NCI-H2081 treated with DMSO at 0.1 percent for 48 hours (cell line): ENCODE data around the gene LGALS3BP.
"Not testable (repeated sequence)": the region's sequence is repeated elsewhere in the genome, so short reads cannot be mapped to it uniquely, and the experiment has no call there.

Source experiments
- DNase-seq: peaks from one replicate; lab custom pipeline; 2025; lab: John Stamatoyannopoulos, UW

Gene LGALS3BP

GRCh38 chr17:78980624-78980972, 875 bp upstream of the LGALS3BP start:
- DNase-seq: no peak

- no peak for DNase-seq
Observed at GRCh38 chr17:78977997-78978973, 1.4 kb downstream of the LGALS3BP start.

GRCh38 chr17:78977681-78977943, 2.1 kb downstream of the LGALS3BP start:
- DNase-seq: no peak

GRCh38 chr17:78976907-78977680, 2.6 kb downstream of the LGALS3BP start:
- DNase-seq: no peak

GRCh38 chr17:78974635-78975591, 4.8 kb downstream of the LGALS3BP start:
- no peak for DNase-seq

- no peak for DNase-seq
Observed at GRCh38 chr17:78973792-78974520, 5.8 kb downstream of the LGALS3BP start.

GRCh38 chr17:78973196-78973595, 6.5 kb downstream of the LGALS3BP start:
- DNase-seq: no peak

GRCh38 chr17:78972507-78973105, 7.1 kb downstream of the LGALS3BP start:
- no peak for DNase-seq

GRCh38 chr17:78971756-78972506, 7.8 kb downstream of the LGALS3BP start:
- no peak for DNase-seq

- no peak for DNase-seq
Observed at GRCh38 chr17:78970834-78971755, 8.6 kb downstream of the LGALS3BP start.

- no peak for DNase-seq
Observed at GRCh38 chr17:78969865-78970264, 9.9 kb downstream of the LGALS3BP start.

GRCh38 chr17:78967782-78968362, 11.9 kb downstream of the LGALS3BP start:
- DNase-seq: no peak

GRCh38 chr17:78966910-78967600, 12.7 kb downstream of the LGALS3BP start:
- no peak for DNase-seq

GRCh38 chr17:78966123-78966813, 13.5 kb downstream of the LGALS3BP start:
- no peak for DNase-seq

GRCh38 chr17:78965491-78965924, 14.2 kb downstream of the LGALS3BP start:
- DNase-seq: peak; percentile 23

GRCh38 chr17:78963378-78963777, 16.3 kb downstream of the LGALS3BP start:
- no peak for DNase-seq

GRCh38 chr17:78962984-78963348, 16.8 kb downstream of the LGALS3BP start:
- DNase-seq: not testable (repeated sequence)
